HG03442 (cell line): ENCODE measurements around the gene UGCG.
"Not testable (repeated sequence)": the region's sequence is repeated elsewhere in the genome, so short reads cannot be mapped to it uniquely, and the experiment has no call there.

Source experiments
- ATAC-seq: cut with Tn5 transposase; IDR thresholded peaks from one replicate; pipeline ENCODE4 v1.9.1; 2021; ENCODE audit warnings: mild to moderate bottlenecking, moderate library complexity; ENCODE audit not compliant: unreplicated experiment

Gene UGCG

GRCh38 chr9:111948951-111949350 lies 52.3 kb downstream of the UGCG start:
- ATAC-seq: no peak

GRCh38 chr9:111949919-111950318 lies 53.3 kb downstream of the UGCG start:
- no peak for ATAC-seq

GRCh38 chr9:111952559-111952958 lies 55.9 kb downstream of the UGCG start:
- ATAC-seq: no peak

GRCh38 chr9:111953444-111953843 lies 56.8 kb downstream of the UGCG start:
- ATAC-seq: no peak

GRCh38 chr9:111955048-111955447 lies 58.4 kb downstream of the UGCG start:
- no peak for ATAC-seq

- ATAC-seq: peak; percentile 44
These were observed 61.4 kb downstream of the UGCG start for GRCh38 chr9:111957856-111958631.

- no peak for ATAC-seq
These were observed 63.1 kb downstream of the UGCG start for GRCh38 chr9:111959468-111960359.

GRCh38 chr9:111960485-111960884 lies 63.9 kb downstream of the UGCG start:
- not testable (repeated sequence) for ATAC-seq

- no peak for ATAC-seq
These were observed 64.4 kb downstream of the UGCG start for GRCh38 chr9:111961009-111961408.

GRCh38 chr9:111961575-111961974 lies 65.0 kb downstream of the UGCG start:
- ATAC-seq: no peak

- no peak for ATAC-seq
These were observed 65.4 kb downstream of the UGCG start for GRCh38 chr9:111962021-111962420.

GRCh38 chr9:111963995-111964394 lies 67.4 kb downstream of the UGCG start:
- ATAC-seq: no peak

GRCh38 chr9:111965566-111966019 lies 69.0 kb downstream of the UGCG start:
- peak; percentile 69 for ATAC-seq

- no peak for ATAC-seq
These were observed 69.6 kb downstream of the UGCG start for GRCh38 chr9:111966124-111966723.

- ATAC-seq: no peak
These were observed 70.3 kb downstream of the UGCG start for GRCh38 chr9:111966861-111967291.

GRCh38 chr9:111967621-111968020 lies 71.0 kb downstream of the UGCG start:
- ATAC-seq: no peak

GRCh38 chr9:111969061-111969460 lies 72.4 kb downstream of the UGCG start:
- no peak for ATAC-seq

GRCh38 chr9:111969622-111970021 lies 73.0 kb downstream of the UGCG start:
- ATAC-seq: no peak

GRCh38 chr9:111970827-111971226 lies 74.2 kb downstream of the UGCG start:
- no peak for ATAC-seq

- no peak for ATAC-seq
These were observed 77.6 kb downstream of the UGCG start for GRCh38 chr9:111974092-111974681.

GRCh38 chr9:111975709-111976108 lies 79.1 kb downstream of the UGCG start:
- ATAC-seq: no peak
